Measurements from ENCODE around the gene HES7.
"Not testable (repeated sequence)": the region's sequence is repeated elsewhere in the genome, so short reads cannot be mapped to it uniquely, and the experiment has no call there.

The HES7 gene

DNA sequence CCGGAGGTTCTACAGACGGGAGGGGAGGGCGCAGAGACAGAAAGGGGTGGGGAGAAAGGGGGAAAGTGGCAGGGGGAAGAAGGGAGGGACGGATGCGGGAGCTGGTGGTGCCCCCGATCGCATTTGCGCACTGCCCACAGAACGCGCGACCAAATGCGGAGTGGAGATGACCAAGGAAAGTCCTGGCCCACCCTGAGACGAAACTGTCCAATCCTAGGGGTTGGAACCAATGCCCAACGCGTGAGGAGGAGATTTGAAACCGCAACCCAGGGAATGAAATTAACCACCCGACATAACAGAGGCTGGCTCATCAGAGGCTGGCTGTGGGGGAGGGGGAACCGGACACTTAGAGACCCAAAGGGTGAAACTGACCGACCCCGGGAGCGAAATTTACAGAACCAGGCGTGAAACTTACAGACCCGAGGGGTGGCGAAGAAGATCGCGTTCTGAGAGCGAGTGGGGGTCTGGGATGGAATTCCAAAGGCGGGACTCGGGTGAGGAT lies 1.4 kb downstream of the HES7 start:
- peak; percentile 71 for DNase-seq (ENCODE audit: low spot score)

DNA sequence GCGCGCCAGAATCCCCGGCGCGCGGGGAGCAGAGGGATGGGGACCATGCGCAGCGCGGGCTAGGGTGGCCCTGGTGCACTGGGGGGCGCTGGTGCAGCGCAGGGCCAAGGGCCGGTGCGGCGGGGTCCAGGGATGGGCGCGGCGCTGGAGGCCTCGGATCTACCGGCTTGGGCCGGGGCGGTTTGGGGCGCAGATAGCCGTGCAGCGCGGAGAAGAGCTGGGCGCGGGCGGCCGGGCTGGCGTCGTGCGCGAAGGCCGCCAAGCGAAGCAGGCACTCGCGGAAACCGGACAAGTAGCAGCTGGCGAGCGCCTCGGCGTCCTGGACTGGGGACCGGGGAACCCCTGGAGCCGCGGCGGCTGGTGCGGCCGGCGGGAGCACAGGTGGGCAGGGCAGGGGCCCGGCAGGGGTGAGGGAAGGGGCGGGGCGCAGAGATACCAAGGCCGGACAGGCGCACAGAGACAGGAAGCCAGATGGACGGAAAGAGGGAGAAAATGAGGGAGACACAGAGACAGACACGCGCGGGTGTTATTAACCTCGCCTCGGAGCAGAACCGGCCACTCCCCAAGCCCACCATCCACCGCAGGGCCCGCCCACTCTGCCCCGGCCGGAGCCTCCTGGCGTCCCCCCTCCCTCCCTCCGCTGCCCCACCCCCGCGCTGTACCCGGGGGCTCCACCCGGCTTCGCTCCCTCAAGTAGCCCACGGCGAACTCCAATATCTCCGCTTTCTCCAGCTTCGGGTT lies 2.1 kb downstream of the HES7 start:
- DNase-seq (ENCODE audit: low spot score), result peak; percentile 65

DNA sequence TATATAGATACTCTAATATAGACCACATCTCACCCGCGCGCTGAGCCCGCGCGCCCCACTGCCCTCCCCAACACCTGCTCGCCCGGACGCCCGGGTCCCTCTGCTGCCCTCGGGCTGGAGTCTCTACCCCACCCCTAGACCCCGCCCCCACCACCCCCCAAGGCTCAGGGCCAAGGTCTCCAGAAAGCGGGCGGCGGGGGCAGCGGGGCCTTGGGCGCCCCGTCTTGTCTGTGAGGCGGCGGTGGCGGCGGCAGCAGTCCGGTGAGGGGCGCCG lies 2.6 kb downstream of the HES7 start:
- DNase-seq (ENCODE audit: low spot score), result no peak

DNA sequence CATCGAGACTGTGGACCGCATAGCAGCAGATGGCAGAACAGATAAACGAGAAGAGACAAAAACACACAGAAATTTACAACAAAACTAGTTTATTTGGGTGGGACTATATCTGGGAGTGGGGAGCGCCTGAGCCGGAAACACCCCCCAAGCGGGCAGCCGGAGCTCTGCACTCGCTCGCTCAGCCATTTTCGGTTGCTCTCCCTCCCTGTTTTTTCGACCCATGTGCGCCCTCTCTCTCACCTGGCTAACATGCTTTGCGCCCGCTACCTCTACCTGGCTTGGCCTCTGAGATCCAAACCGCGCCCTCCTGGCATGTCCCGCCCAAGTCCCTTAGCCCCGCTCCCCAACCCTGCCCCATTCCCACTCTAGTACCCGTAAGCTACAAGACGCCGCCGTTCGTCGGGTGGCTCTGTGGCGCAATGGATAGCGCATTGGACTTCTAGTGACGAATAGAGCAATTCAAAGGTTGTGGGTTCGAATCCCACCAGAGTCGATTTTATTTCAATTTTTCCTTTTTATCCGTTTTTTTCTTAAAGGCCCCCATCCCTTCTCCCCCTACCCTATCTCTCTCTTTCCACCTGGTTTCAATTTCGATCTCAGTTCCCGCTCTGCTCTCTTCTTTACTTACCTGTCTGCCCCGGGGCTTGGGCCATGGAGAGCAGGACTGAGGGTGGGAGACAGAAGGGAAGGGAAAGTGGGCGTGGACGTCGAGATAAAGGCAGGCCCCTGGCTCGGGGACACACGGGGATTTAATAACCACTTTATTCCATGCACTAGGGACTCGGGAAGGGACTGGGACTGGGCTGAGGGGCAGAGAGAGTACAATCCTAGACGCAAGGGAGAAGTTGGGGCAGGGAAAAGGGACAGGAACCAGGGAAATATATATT lies 3.1 kb downstream of the HES7 start:
- peak; percentile 73 for DNase-seq (ENCODE audit: low spot score)

DNA sequence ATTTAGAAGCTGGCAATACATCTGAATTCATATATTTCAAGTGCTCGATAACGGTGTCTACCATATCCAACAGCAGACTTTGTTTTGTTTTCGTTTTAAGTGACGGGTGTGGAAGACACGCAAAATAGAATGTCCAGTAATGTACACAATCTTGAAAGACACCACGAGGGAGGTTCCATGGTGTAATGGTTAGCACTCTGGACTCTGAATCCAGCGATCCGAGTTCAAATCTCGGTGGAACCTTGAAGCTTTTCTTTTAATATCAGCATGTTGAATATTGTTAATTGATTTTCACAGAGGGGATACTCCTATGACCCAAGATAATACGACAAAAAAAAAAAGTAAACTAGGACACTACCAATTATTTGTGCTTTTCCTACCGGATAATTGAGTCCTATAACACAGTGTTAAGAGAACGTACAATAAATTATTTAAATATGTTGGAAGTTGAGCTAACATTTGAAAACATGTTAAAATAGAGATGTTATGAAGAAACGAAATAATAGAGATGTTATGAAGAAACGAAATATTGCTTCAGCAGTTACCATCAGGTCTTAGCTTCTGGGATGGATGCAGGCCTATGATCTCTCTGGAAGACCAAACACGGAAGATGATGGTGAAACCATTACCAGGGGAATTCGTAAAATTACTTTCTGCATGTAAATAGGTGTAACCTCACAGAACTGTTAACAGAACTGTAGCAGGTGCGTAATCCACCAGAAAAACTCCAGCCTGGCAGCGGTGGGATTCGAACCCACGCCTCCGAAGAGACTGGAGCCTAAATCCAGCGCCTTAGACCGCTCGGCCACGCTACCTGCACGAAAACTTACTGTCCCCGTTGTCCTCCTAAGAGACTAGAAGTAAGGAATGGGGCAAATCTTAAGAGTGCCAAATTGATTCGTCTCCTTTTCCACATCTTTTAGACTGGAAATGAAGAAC lies 4.1 kb downstream of the HES7 start:
- DNase-seq (ENCODE audit: low spot score), result peak; percentile 67

DNA sequence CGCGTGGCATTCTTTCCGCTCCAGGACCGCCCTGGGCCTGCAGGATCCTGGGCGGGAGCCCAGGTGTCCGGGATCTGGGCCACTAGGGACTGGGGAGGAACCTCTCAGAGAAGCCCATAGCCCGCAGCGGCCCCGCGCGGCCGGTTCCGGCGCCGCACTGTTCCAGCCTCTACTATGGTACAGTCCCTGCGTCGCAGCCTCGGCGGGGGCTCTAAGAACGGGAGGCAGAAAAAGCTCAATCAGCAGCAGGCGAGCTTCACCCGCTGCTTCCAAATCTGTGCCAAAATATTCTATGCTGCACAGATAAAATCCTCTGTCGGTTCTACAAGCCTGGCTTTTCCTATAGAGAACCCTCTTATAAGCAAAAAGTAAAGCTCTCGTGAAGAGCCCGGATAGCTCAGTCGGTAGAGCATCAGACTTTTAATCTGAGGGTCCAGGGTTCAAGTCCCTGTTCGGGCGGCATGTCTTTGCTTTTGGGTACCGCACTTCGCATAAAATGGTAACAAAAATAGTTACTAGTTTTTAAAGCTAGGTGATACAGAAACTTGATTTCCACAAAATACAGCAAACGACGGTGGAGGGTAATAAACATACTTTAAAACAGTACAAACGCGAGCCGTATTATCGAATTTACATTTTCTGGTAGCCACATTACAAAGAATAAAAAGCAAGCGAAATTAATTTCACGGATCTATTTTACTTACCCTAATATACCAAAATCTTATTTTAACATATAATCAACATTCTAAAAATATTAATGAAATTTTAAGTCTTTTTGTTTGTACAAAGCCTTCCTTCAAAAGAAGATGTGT lies 4.9 kb downstream of the HES7 start:
- DNase-seq (ENCODE audit: low spot score), result peak; percentile 89

DNA sequence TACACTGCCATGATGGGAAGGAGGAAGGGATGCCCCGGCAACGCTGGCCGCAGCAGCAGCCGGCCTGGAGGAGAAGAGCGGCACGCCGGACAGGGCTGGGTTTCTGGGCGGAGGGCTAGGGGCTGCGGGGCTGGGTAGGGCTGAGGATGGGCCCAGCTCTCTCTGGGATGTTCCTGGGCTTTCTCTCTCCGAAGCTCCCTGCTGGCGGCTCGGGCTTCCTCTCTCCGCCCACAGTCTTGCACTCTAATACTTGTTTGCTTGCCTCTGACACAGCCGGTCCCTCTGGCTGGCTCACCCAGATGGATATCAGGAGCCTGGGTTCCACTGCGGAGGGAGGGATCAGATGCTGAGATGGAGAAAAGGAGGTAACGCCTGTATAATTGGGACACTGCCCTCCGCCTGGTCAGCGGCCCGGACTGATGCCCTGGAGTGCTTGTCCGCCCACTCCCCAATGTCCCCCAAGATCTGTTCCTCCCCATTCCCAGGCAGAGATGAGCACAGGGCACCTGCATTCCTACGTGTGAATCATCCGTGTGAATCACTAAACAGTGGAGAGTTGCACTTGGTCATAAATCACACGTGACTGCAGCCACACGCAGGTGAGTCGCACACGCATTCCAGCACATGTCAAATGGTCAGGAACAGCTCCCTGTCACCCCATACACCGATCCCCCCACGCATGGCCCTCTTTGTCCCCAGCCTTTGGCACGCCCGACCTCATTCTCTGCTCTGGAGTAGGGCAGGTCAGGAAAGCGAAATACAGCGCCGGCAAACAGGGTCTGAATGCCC lies 5.7 kb downstream of the HES7 start, which contains the start of gene ALOXE3:
Gene ALOXE3 (minus strand): TSS at position 535 of the 789 bp plus-strand sequence. CDS start 524 bp downstream, at position 11.
- DNase-seq (ENCODE audit: low spot score), result peak; percentile 84

DNA sequence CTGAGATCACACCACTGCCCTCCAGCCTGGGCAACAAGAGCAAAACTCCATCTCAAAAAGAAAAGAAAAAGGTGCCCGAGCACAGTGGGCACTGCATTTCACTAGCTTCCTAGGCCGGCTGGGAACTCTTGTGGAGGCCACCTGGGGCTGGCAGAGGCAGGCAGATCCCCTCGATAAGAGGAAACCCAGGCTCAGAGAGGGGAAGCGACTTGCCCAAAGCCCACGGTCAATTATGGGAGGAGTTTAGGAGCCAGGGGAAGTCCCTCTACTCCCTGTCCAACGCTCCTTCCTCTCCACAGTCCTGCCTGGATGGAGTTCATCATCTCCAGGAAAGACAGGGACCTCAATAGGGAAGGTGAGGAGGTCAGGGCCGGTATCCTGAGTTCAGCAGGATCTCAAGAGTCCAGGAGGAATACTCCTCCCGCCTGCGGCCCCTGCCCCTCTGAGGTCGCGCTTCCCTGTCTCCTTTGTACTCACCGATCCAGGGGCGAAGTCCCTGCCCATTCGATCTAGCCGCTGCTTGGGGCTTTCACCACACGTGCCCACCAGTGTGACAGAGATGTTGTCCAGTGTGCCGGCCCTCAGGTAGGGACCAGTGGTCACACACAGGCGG lies 6.4 kb downstream of the HES7 start:
- DNase-seq (ENCODE audit: low spot score), result no peak

DNA sequence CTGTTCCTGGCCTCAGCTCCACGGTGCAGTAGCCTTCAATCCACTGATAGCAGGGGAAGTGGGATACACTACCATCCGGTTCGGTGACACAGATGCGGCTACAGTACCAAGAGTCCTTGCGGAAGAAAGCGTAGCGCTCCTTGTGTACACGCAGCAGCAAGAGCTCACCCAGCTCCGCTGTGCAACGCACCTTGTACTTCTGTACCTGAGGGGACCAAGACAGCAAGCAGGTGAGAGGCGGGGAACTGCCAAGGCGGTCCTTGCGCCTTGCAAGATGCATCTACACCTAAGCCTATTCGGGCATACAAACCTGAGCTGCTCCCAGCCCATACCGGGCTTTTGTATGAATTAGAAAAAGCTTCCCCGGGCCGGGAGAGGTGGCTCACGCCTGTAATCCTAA lies 7.1 kb downstream of the HES7 start:
- no peak for DNase-seq (ENCODE audit: low spot score)

DNA sequence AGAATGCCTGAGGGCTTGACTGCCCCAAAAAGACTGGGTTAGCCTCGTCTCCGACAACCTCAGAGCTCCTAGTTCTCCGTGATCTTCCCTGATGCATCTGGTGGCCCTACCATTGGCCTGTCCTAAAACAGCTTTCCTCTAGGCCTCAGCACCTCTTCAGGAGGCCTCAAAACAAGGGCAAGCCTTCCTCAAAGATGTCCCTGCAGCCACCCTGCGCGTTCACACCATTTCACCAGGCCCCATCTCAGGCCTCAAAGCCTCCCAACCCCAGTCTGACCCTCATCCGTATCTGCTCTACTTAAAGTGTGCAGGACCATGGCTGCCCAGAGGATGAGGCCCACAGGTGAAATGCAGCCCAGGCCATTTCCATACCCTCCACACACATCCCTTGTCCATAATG lies 13.0 kb downstream of the HES7 start:
- DNase-seq (ENCODE audit: low spot score), result no peak

DNA sequence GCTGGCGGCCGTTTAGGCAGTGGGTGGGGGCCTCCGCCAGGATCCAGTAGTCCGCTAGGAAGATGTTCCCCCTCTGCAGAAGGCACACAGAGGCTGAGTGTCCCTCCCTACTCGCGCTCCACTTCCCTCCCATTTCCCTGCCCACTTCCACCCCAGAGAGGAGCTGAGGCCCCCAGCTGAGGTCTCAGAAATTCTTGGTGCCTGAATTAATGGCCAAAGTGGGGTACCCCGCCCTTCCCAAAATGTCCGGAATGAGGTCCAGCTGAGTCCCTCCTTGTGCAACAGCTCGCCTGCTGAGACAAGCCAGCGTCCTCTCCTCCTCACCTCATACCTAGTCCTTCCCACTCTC lies 13.5 kb downstream of the HES7 start:
- DNase-seq (ENCODE audit: low spot score), result no peak

DNA sequence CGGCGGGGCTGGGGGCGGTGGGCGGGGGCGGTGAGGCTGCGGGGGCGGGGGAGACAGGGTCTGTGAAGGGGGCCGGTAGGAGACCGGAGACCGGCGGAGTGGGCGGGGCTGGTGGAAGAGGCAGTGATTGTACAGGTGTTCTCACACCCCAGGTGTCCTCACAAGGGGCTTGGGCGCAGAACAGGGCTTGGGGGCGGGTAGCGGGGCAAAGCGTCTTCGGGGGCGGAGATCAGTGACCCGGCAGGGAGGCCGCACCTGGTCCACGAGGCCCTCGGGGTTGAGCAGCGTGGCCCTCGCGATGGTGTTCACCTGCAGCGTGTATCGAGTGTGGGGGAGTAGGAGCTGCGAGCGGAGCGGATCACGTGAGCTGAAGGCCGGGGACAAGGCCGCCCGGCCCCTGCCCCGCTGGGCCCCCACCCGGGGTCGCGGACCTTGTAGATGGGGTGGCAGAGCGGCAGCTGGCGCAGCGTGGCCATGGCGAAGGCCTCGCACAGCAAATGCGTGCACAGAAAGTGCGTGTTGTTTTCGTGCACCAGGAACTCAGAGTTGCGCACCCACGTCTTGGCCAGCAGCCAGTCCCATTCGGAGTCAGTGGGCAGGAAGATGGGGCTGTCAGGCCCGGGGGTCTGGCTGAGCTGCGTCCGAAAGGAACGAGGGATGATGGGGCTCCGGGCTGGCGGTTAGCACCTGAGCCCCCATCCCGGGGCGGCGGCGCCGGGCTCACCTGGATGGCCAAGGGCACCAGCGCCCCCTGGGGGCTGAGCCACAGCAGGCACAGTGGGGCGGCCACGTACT lies 14.0 kb downstream of the HES7 start:
- DNase-seq (ENCODE audit: low spot score), result peak; percentile 47

DNA sequence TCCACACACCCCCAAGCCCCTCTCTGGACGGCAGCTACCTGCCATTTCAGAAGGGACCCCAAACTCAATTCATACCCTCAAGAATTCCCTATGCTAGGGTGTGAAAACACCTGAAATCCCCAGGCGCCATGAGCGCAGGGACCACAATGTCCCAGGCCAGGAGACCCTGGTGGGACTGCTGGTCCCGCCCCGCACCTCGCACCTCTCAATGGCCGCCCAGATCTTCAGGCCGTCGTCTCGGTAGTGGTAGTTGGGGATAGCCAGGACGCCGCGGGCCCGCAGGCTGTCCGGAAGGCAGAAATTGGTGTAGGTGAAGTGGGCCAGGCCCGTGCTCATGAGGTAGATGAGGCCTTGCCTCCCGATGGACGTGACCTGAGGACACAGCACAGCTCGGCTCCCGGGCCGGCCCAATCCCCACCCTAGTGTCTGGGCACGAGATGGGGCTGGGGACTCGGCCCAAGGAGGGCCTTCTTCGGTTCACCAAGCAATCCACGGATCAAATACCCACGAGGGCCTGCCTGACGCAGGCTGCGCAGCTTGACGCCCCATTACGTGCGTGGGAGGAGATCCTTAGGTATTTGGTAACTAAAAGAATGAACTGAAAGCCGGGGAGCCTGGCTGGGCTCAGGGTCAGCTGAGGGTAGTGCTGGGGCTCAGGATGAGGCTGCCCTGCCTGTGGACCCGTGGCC lies 14.8 kb downstream of the HES7 start:
- DNase-seq (ENCODE audit: low spot score), result no peak

DNA sequence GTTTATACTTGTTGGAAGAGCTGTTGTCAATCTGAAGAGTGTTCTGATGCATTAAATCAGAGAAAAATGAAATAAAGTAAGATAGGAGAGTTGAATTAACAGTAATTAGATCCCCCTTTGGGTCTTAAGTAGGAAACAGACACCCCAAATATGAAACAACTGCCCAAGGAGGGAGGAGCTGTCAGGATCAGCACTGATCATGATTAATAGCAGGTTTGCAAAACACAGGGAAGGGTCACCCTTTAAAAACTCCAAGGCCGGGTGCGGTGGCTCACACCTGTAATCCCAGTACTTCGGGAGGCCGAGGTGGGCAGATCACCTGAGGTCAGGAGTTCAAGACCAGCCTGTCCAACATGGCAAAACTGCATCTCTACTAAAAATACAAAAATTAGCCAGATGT lies 16.9 kb downstream of the HES7 start:
- DNase-seq (ENCODE audit: low spot score), result not testable (repeated sequence)

DNA sequence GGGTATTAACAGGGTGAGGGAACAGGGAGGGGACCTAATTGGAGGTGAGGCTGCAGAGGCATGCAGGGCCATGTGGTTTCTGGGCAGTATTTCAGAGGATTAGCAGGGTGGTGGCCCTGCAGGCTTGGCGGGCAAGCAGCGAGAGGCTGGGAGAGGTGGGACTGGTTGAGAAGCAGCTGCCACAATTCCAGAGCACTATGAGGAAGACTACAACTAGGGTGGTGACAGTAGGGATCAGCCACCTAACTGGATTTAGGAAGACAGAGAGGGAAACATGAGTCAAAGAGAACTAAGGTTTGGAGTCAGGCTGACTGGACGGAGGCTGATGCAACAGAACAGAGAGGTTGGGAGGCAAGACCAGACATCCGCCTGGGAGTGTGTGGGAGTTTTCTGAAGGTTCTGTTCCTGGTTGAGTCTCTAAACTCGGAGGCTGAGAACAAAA lies 17.9 kb downstream of the HES7 start:
- no peak for DNase-seq (ENCODE audit: low spot score)

DNA sequence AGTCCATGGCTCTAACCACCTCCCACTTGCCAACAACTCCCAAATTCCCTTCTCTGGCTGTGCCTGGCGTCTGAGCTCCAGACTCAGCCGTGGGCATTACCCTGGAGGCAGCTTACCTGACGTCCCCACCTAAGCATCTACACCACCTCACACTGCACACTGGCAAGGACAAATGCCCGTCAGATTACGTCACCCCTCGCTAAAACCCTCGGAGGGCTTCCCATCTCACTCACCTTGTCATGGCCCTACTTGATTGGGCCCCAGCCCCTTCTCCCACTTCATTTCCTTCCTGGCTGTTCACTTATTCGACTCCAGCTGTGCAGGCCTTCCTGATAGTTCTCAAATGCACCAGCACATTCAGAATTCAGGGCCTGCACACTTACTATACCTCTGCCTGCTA lies 19.0 kb downstream of the HES7 start:
- no peak for DNase-seq (ENCODE audit: low spot score)

DNA sequence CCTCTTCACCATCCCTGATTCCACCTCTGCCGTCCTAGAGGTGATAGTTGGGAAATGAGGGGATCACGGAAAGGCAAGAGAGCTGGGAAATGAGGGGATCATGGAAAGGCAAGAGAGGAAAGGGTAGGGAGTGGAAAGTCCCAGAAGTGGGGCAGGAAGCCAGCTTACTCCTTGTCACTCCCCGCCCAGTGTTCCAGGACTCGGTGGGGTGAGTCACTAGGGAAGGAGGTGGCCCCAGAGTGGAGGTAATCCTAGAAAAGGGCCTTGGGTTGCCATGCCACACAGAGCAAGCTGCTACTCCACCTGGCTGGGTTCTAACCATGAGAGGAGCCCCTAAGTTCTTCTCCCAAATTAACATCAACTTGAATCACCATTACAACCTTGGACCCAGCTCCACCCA lies 20.4 kb downstream of the HES7 start:
- DNase-seq (ENCODE audit: low spot score), result no peak

DNA sequence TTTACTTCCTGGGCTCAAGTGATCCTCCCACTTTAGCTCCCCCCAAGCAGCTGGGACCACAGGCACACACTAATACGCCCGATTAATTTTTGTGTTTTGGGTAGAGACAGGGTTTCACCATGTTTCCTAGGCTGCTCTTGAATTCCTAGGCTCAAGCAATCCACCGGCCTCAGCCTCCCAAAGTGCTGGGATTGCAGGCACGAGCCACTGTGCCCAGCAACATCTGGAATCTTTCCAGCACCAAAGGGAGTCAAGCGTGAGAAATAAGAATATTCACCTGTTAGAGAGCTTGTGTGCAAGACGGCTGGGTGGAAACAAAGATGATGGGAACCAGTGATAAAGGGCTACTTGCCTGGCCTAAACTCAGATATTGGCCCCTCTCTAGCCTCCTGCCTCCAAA lies 22.2 kb downstream of the HES7 start:
- DNase-seq (ENCODE audit: low spot score), result no peak

DNA sequence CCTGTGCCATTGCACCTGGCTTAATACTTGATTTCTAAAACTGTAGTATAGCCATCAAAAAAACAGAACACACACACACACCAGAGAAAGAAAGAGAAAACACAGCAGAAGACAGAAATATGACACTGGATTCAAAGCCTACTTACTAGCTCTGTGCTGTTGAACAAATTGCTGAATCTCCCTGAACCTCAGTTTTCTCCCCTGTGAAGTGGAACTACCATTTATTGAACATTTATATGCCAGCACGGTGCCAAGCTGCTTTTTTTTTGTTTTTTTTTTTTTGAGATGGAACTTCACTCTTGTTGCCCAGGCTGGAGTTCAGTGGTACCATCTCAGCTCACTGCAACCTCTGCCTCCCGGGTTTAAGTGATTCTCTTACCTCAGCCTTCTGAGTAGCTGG lies 23.1 kb downstream of the HES7 start:
- no peak for DNase-seq (ENCODE audit: low spot score)

Measured in hepatic stellate cell (primary cell).